ENCODE data around the gene TAS1R1. TPM values are rescaled to one million over a fixed set of nuclear protein-coding genes. Genes with fewer than 3 reads are reported as not detected.

Gene TAS1R1
- total and polyA plus RNA-seq, 9 of the 15 experiments (the other 6 are each of a cell fraction or from before 2014, with no cell fraction given): 0.06 TPM; not detected in 8

GRCh38 chr1:6588893-6589520 is 33.9 kb downstream of the TAS1R1 start (continued):
- TF ChIP-seq RREB1 (CRISPR knock-in tag; IDR thresholded peaks at IDR 0.05) (no peak), RBFOX2 (IDR thresholded peaks at IDR 0.05; ENCODE audit: low read depth, low read length) (peak; percentile 56; the same call in 1 of the 2 replicates), POLR2G (IDR thresholded peaks at IDR 0.05; ENCODE audit: low read depth, low read length) (peak; percentile 68), BCOR (IDR thresholded peaks at IDR 0.05) (no peak), MCM5 (IDR thresholded peaks at IDR 0.05; ENCODE audit: low read depth) (no peak), NCOA1 (IDR thresholded peaks at IDR 0.05; ENCODE audit: low read depth) (no peak)
